Measurements from ENCODE around the gene MARK3.

- TF ChIP-seq CTCF (IDR thresholded peaks at IDR 0.05) (no peak), EP300 (IDR thresholded peaks at IDR 0.05; ENCODE audit: low read depth) (no peak), POLR2AphosphoS5 (IDR thresholded peaks at IDR 0.05) (no peak)
Observed at GRCh38 chr14:103474893-103475292, 89.7 kb downstream of the MARK3 start.
